ENCODE data around the gene WRAP73.

GRCh38 chr1:3690282-3691065, 40.6 kb upstream of the WRAP73 start:
- TF ChIP-seq CTCF (IDR thresholded peaks at IDR 0.05) (no peak), EP300 (IDR thresholded peaks at IDR 0.05) (no peak)
